Activated CD8-positive, alpha-beta T cell treated with anti-CD3 and anti-CD28 coated beads for 36 hours (primary cell): ENCODE measurements around the gene GZMB. TPM values are rescaled to one million over a fixed set of nuclear protein-coding genes. Genes with fewer than 3 reads are reported as not detected.
A peak's percentile ranks its signal among the peaks of the same experiment; 100 is the strongest.

Source experiments
- ATAC-seq: fragments of 200-7000 bp; cut with Tn5 transposase; one replicate; pipeline ENCODE4 v1.10.0; 2021; ENCODE audit warnings: mild to moderate bottlenecking, moderate library complexity
- CTCF ChIA-PET: fragments of 350-600 bp; sonication (Branson Sonifier 250); formaldehyde crosslinking; loops from one replicate; lab custom pipeline; 2021; ENCODE audit warnings: antibody characterized with exemption; lab: Charles Lee
- POLR2A ChIA-PET: fragments of 350-600 bp; sonication (Branson Sonifier 250); formaldehyde crosslinking; loops from one replicate; lab custom pipeline; 2021; ENCODE audit warnings: antibody characterized with exemption; lab: Charles Lee
- DNase-seq: peaks from one replicate; pipeline ENCODE4 v3.0.0-alpha.2; 2020
- H3K27ac Mint-ChIP-seq: one replicate; pipeline ENCODE4 v1.8.0; 2021; ENCODE audit warnings: mild to moderate bottlenecking, mixed read lengths
- H3K27me3 Mint-ChIP-seq: one replicate; pipeline ENCODE4 v1.8.0; 2021; ENCODE audit warnings: mixed read lengths
- H3K36me3 Mint-ChIP-seq: one replicate; pipeline ENCODE4 v1.8.0; 2021; ENCODE audit warnings: low read depth, mixed read lengths
- H3K4me1 Mint-ChIP-seq: one replicate; pipeline ENCODE4 v1.8.0; 2021; ENCODE audit warnings: low read depth, mixed read lengths
- H3K4me3 Mint-ChIP-seq: one replicate; pipeline ENCODE4 v1.8.0; 2021; ENCODE audit warnings: mild to moderate bottlenecking, moderate library complexity, mixed read lengths
- H3K9me3 Mint-ChIP-seq: one replicate; pipeline ENCODE4 v1.8.0; 2021; ENCODE audit warnings: mixed read lengths
- CTCF ChIP-seq: fragments of 200-600 bp; IDR thresholded peaks from one replicate; pipeline ENCODE4 v1.8.0; 2022; ENCODE audit warnings: antibody characterized with exemption, mild to moderate bottlenecking
- intact Hi-C: fragments of 100-400 bp; cut with micrococcal nuclease; formaldehyde crosslinking; loops from one replicate; pipeline ENCODE4 v1.10.0; 2022
- total RNA-seq, 2 experiments: library from RNA; stranded (reverse); gene quantifications; one replicate each; pipeline ENCODE4 v1.2.3, GENCODE V29; 2021

GZMB gene
- total RNA-seq, 2 experiments from 2014 or later: 1,751 to 1,779 TPM

GRCh38 chr14:24678801-24679247, 44.8 kb upstream of the GZMB start:
- H3K27ac Mint-ChIP-seq: peak overlapping the region; percentile 96
- ChIA-PET POLR2A (interaction anchor here (0.8 to 1.9 kb wide), 3 partner anchors 13 to 45 kb away, joined by 3 to 7 read pairs (median 5); partner anchors contain the start of gene GZMB), CTCF (interaction anchor here (0.6 to 5.0 kb wide), 16 partner anchors 10 to 195 kb away, joined by 3 to 87 read pairs (median 8); partner anchors contain the start of genes GZMB and GZMH)
- peaks cover 64% of the 10 kb centered on the region for H3K4me1 Mint-ChIP-seq
- TF ChIP-seq CTCF: peak; percentile 99
- peak overlapping the region; percentile 81 for H3K4me3 Mint-ChIP-seq
- no peaks in the 10 kb centered on the region for H3K27me3 Mint-ChIP-seq
- intact Hi-C loops: loop anchor here (2.0 kb wide), 2 partner anchors 14 to 74 kb away; no protein-coding TSS in a partner anchor
- DNase-seq: peak; percentile 85
- peak; percentile 42 for ATAC-seq
- peaks cover 9% of the 10 kb centered on the region for H3K9me3 Mint-ChIP-seq
- peaks cover 14% of the 10 kb centered on the region for H3K36me3 Mint-ChIP-seq

GRCh38 chr14:24677956-24678355, 44.0 kb upstream of the GZMB start:
- H3K27me3 Mint-ChIP-seq: no peaks in the 10 kb centered on the region
- peaks cover 9% of the 10 kb centered on the region for H3K9me3 Mint-ChIP-seq
- DNase-seq: no peak
- ATAC-seq: no peak
- H3K36me3 Mint-ChIP-seq: peaks cover 14% of the 10 kb centered on the region
- intact Hi-C loops: loop anchor here (2.0 kb wide), 2 partner anchors 15 to 73 kb away; no protein-coding TSS in a partner anchor
- peak overlapping the region; percentile 81 for H3K4me3 Mint-ChIP-seq
- H3K4me1 Mint-ChIP-seq: peaks cover 71% of the 10 kb centered on the region
- no peak for TF ChIP-seq CTCF
- peak overlapping the region; percentile 96 for H3K27ac Mint-ChIP-seq
- CTCF ChIA-PET: interaction anchor here (0.7 to 5.0 kb wide), 8 partner anchors 10 to 70 kb away, joined by 3 to 87 read pairs (median 9); partner anchors contain the start of genes GZMB and GZMH
- POLR2A ChIA-PET: interaction anchor here (0.8 to 1.9 kb wide), 3 partner anchors 12 to 44 kb away, joined by 3 to 7 read pairs (median 5); partner anchors contain the start of gene GZMB

GRCh38 chr14:24674204-24674970, 40.4 kb upstream of the GZMB start:
- Mint-ChIP-seq H3K27ac (peak overlapping the region; percentile 99), H3K27me3 (no peaks in the 10 kb centered on the region), H3K4me3 (peak overlapping the region; percentile 71), H3K9me3 (peaks cover 13% of the 10 kb centered on the region), H3K36me3 (peaks cover 14% of the 10 kb centered on the region), H3K4me1 (peaks cover 84% of the 10 kb centered on the region)
- no peak for TF ChIP-seq CTCF
- intact Hi-C loops: loop anchor here (1.0 to 5.0 kb wide), 3 partner anchors 9 to 232 kb away; partner anchors contain the start of gene SDR39U1
- peak; percentile 56 for ATAC-seq
- POLR2A ChIA-PET: interaction anchor here (0.7 to 4.8 kb wide), 15 partner anchors 9 to 232 kb away, joined by 3 to 46 read pairs (median 6); partner anchors contain the start of genes GZMB, GZMH and SDR39U1
- peak; percentile 78 for DNase-seq
- CTCF ChIA-PET: interaction anchor here (0.7 to 4.7 kb wide), 21 partner anchors 7 to 243 kb away, joined by 3 to 34 read pairs (median 4); partner anchors contain the start of genes GZMB and GZMH

GRCh38 chr14:24673534-24674203, 39.7 kb upstream of the GZMB start:
- peaks cover 16% of the 10 kb centered on the region for H3K36me3 Mint-ChIP-seq
- no peaks in the 10 kb centered on the region for H3K27me3 Mint-ChIP-seq
- DNase-seq (peak; percentile 91), ATAC-seq (peak; percentile 65)
- H3K4me3 Mint-ChIP-seq: peak overlapping the region; percentile 71
- peak overlapping the region; percentile 99 for H3K27ac Mint-ChIP-seq
- ChIA-PET POLR2A (interaction anchor here (0.6 to 4.8 kb wide), 18 partner anchors 8 to 232 kb away, joined by 3 to 46 read pairs (median 6); partner anchors contain the start of genes GZMB, GZMH and SDR39U1), CTCF (interaction anchor here (0.7 to 4.7 kb wide), 20 partner anchors 8 to 242 kb away, joined by 3 to 34 read pairs (median 4); partner anchors contain the start of genes GZMB and GZMH)
- intact Hi-C loops: loop anchor here (1.0 to 5.0 kb wide), 5 partner anchors 8 to 231 kb away; partner anchors contain the start of genes GZMB and SDR39U1
- H3K4me1 Mint-ChIP-seq: peaks cover 85% of the 10 kb centered on the region
- peaks cover 11% of the 10 kb centered on the region for H3K9me3 Mint-ChIP-seq
- no peak for TF ChIP-seq CTCF
